Measurements from ENCODE around the gene CD248.

DNA sequence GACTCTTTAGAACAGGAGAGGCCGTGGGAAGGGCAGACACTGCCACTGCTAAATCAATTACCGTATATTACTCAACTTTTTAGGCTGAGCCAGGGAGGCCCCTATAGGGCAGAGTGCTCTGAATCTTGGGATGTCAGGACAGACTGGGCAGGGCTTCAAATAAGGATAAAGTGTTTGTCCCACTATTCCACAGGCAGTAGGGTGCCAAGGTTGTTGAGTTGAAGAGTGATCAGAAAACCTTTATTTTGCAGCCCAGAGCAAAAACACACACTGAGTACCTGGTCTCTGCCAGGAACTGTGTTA, 32.2 kb upstream of the CD248 start:
- TF ChIP-seq POLR2A (IDR thresholded peaks at IDR 0.05) (no peak), CTCF (IDR thresholded peaks at IDR 0.05) (no peak)

Data from heart left ventricle (tissue), 13 donors.